Keratinocyte (primary cell): Measurements from ENCODE around the gene EHBP1. TPM values are rescaled to one million over a fixed set of nuclear protein-coding genes. Genes with fewer than 3 reads are reported as not detected.

Experiments used
- DNase-seq: peaks from one replicate; pipeline ENCODE4 v3.0.0-alpha.2; 2011; ENCODE audit warnings: low read depth, missing footprints, low spot score
- FAIRE-seq: peaks from 2 replicates; lab custom pipeline; 2011; peaks lifted over from hg19 to GRCh38; lab: Jason Lieb, UNC
- H2AFZ ChIP-seq: 2 replicates; pipeline ENCODE4 v1.6.0; 2012; ENCODE audit warnings: low read length, control low read depth, inconsistent platforms; ENCODE audit not compliant: control insufficient read depth
- H3K27ac ChIP-seq: 2 replicates; pipeline ENCODE4 v1.5.1; 2011; ENCODE audit warnings: low read length; ENCODE audit not compliant: control insufficient read depth, insufficient read depth
- H3K27me3 ChIP-seq: 3 replicates; pipeline ENCODE4 v1.6.0; 2011; ENCODE audit warnings: low read length; ENCODE audit not compliant: control insufficient read depth, insufficient read depth; ENCODE audit errors: extremely low read depth
- H3K36me3 ChIP-seq, 2 experiments: 2 replicates in 1 of 2; 3 replicates in 1 of 2; pipeline ENCODE4 v1.5.1; 2011; ENCODE audit warnings: low read length in 2 of 2, mild to moderate bottlenecking in 1 of 2; ENCODE audit not compliant: control insufficient read depth in 2 of 2, insufficient read depth in 2 of 2; ENCODE audit errors: extremely low read depth in 1 of 2
- H3K4me1 ChIP-seq: 3 replicates; pipeline ENCODE4 v1.5.1; 2011; ENCODE audit warnings: low read length; ENCODE audit not compliant: control insufficient read depth, insufficient read depth; ENCODE audit errors: extremely low read depth
- H3K4me2 ChIP-seq: 3 replicates; pipeline ENCODE4 v1.6.0; 2011; ENCODE audit warnings: low read depth, low read length; ENCODE audit not compliant: control insufficient read depth, insufficient read depth; ENCODE audit errors: extremely low read depth
- H3K4me3 ChIP-seq, 3 experiments: fragments of 200-600 bp in 1 of 3; sonication (generic) in 1 of 3; 2 replicates in 2 of 3; 3 replicates in 1 of 3; pipeline ENCODE4 v1.5.1; 2011 to 2016; ENCODE audit warnings: low read length in 3 of 3, mild to moderate bottlenecking in 3 of 3, control low read depth in 2 of 3, inconsistent platforms in 1 of 3, low read depth in 1 of 3, mixed read lengths in 1 of 3, mixed run types in 1 of 3, moderate library complexity in 1 of 3; ENCODE audit not compliant: control insufficient read depth in 2 of 3, insufficient read depth in 2 of 3; ENCODE audit errors: extremely low read depth in 1 of 3
- H3K79me2 ChIP-seq: 2 replicates; pipeline ENCODE4 v1.6.0; 2012; ENCODE audit warnings: low read length; ENCODE audit not compliant: control insufficient read depth, insufficient read depth
- H3K9ac ChIP-seq: 3 replicates; pipeline ENCODE4 v1.6.0; 2011; ENCODE audit warnings: low read length; ENCODE audit not compliant: control insufficient read depth, insufficient read depth; ENCODE audit errors: extremely low read depth
- H3K9me1 ChIP-seq: 3 replicates; pipeline ENCODE4 v1.6.0; 2011; ENCODE audit warnings: low read length; ENCODE audit not compliant: control insufficient read depth, insufficient read depth; ENCODE audit errors: extremely low read depth
- H3K9me3 ChIP-seq: 2 replicates; pipeline ENCODE4 v1.5.1; 2012; ENCODE audit warnings: low read depth, low read length; ENCODE audit not compliant: control insufficient read depth
- H4K20me1 ChIP-seq: 3 replicates; pipeline ENCODE4 v1.6.0; 2011; ENCODE audit warnings: low read length; ENCODE audit not compliant: control insufficient read depth, insufficient read depth; ENCODE audit errors: extremely low read depth
- CTCF ChIP-seq, 3 experiments: IDR thresholded peaks in 1 of 3; conservative IDR thresholded peaks in 1 of 3; optimal IDR thresholded peaks in 1 of 3; 2 replicates in 2 of 3; 3 replicates in 1 of 3; pipeline versions ENCODE3 to v1.5.1; 2011; ENCODE audit warnings: low read length in 3 of 3, mild to moderate bottlenecking in 3 of 3, moderate library complexity in 2 of 3, control low read depth in 1 of 3, inconsistent platforms in 1 of 3; ENCODE audit not compliant: insufficient read depth in 2 of 3; ENCODE audit errors: extremely low read depth in 1 of 3
- EZH2 ChIP-seq: IDR thresholded peaks from one replicate; pipeline ENCODE4 v1.6.1; 2012; ENCODE audit warnings: inconsistent platforms, mild to moderate bottlenecking, low read length, moderate library complexity
- dilution Hi-C: fragments of 300-500 bp; cut with MboI; formaldehyde crosslinking; loops from one replicate; pipeline ENCODE4 v1.7.0; 2020; ENCODE audit warnings: low sequenced_read_pairs; ENCODE audit not compliant: extremely low pct_ligation_motif_present
- polyA plus RNA-seq, 5 experiments: library from polyadenylated mRNA; depleted of rRNA in 3 of 5; stranded (reverse) in 3 of 5; stranded (forward) in 1 of 5; unstranded in 1 of 5; fragments of >200 nt; gene quantifications; 1 replicate in 1 of 5; 2 replicates in 3 of 5; 3 replicates in 1 of 5; pipeline versions ENCODE4 v1.2.1 to v1.2.3, GENCODE V29; 2011 to 2012; ENCODE audit warnings: missing spikeins in 2 of 5, low read depth in 1 of 5, low replicate concordance in 1 of 5

Gene EHBP1
- polyA plus RNA-seq, 1 donor (not counting 4 experiments of a cell fraction or from before 2014, with no cell fraction given): 59.0 TPM

- H3K4me3 ChIP-seq: no peak overlapping the region
- no peak for TF ChIP-seq CTCF (optimal IDR thresholded peaks at IDR 0.05 in 1 of 3, IDR thresholded peaks at IDR 0.05 in 1 of 3, conservative IDR thresholded peaks at IDR 0.05 in 1 of 3; ENCODE audit: extremely low read depth in 1 of 3, insufficient read depth in 2 of 3, low read length in 3 of 3)
- no peak for TF ChIP-seq EZH2
- no peak overlapping the region for H3K27ac ChIP-seq
- FAIRE-seq (no peak), DNase-seq (no peak)
- H3K9ac ChIP-seq: no peak overlapping the region
- no peaks in the 10 kb centered on the region for H3K27me3 ChIP-seq
- dilution Hi-C loops: no loop called here
- H3K4me1 ChIP-seq: peaks cover 48% of the 10 kb centered on the region
- H3K9me1 ChIP-seq: no peaks in the 10 kb centered on the region
- H2AFZ ChIP-seq: no peak overlapping the region
- no peak overlapping the region for H3K4me2 ChIP-seq
- H3K36me3 ChIP-seq: no peaks in the 10 kb centered on the region
- no peaks in the 10 kb centered on the region for H3K79me2 ChIP-seq
- H3K9me3 ChIP-seq: no peaks in the 10 kb centered on the region
- no peaks in the 10 kb centered on the region for H4K20me1 ChIP-seq
Measured at GRCh38 chr2:62663411-62663810, 42.1 kb upstream of the EHBP1 start.

- no peaks in the 10 kb centered on the region for H4K20me1 ChIP-seq
- no peak overlapping the region for H3K4me3 ChIP-seq
- H3K9ac ChIP-seq: no peak overlapping the region
- H3K4me1 ChIP-seq: peaks cover 48% of the 10 kb centered on the region
- dilution Hi-C loops: no loop called here
- DNase-seq (no peak), FAIRE-seq (no peak)
- H3K36me3 ChIP-seq: no peaks in the 10 kb centered on the region
- no peak overlapping the region for H3K27ac ChIP-seq
- no peaks in the 10 kb centered on the region for H3K79me2 ChIP-seq
- TF ChIP-seq CTCF (optimal IDR thresholded peaks at IDR 0.05 in 1 of 3, IDR thresholded peaks at IDR 0.05 in 1 of 3, conservative IDR thresholded peaks at IDR 0.05 in 1 of 3; ENCODE audit: extremely low read depth in 1 of 3, insufficient read depth in 2 of 3, low read length in 3 of 3): no peak
- no peak for TF ChIP-seq EZH2
- H3K4me2 ChIP-seq: peak overlapping the region; percentile 8
- no peaks in the 10 kb centered on the region for H3K9me3 ChIP-seq
- no peaks in the 10 kb centered on the region for H3K27me3 ChIP-seq
- no peaks in the 10 kb centered on the region for H3K9me1 ChIP-seq
- H2AFZ ChIP-seq: peak overlapping the region; percentile 20
Measured at GRCh38 chr2:62663920-62664795, 41.4 kb upstream of the EHBP1 start.
